Stimulated activated naive CD4-positive, alpha-beta T cell treated with Interleukin-2 at 50 U/mL for 16 hours (primary cell): ENCODE data around the gene GYG2.
A peak's percentile ranks its signal among the peaks of the same experiment; 100 is the strongest.
"Not testable (repeated sequence)": the region's sequence is repeated elsewhere in the genome, so short reads cannot be mapped to it uniquely, and the experiment has no call there.

Experiments
- DNase-seq: peaks from one replicate; lab custom pipeline; 2025; lab: John Stamatoyannopoulos, UW

Gene GYG2

GRCh38 chrX:2903366-2903765, 74.6 kb downstream of the GYG2 start:
- DNase-seq, result no peak

GRCh38 chrX:2907295-2907694, 78.6 kb downstream of the GYG2 start:
- DNase-seq, result no peak

- DNase-seq, result no peak
Measured at GRCh38 chrX:2908125-2908685, 79.5 kb downstream of the GYG2 start.

- DNase-seq, result no peak
Measured at GRCh38 chrX:2910109-2910508, 81.4 kb downstream of the GYG2 start.

GRCh38 chrX:2913118-2913517, 84.4 kb downstream of the GYG2 start:
- DNase-seq, result no peak

GRCh38 chrX:2917767-2918166, 89.0 kb downstream of the GYG2 start:
- no peak for DNase-seq

- DNase-seq, result no peak
Measured at GRCh38 chrX:2921193-2921592, 92.5 kb downstream of the GYG2 start.

GRCh38 chrX:2921750-2922149, 93.0 kb downstream of the GYG2 start:
- DNase-seq, result no peak

- no peak for DNase-seq
Measured at GRCh38 chrX:2924151-2924550, 95.4 kb downstream of the GYG2 start.

- not testable (repeated sequence) for DNase-seq
Measured at GRCh38 chrX:2926255-2926654, 97.5 kb downstream of the GYG2 start.

- DNase-seq, result no peak
Measured at GRCh38 chrX:2926664-2927275, 98.0 kb downstream of the GYG2 start.

- no peak for DNase-seq
Measured at GRCh38 chrX:2928191-2928582, 99.5 kb downstream of the GYG2 start.

- peak; percentile 30 for DNase-seq
Measured at GRCh38 chrX:2928583-2929434, 100.1 kb downstream of the GYG2 start, which contains the start of gene ARSD. Gene ARSD (minus strand): TSS chrX:2929339. CDS start chrX:2929275, 64 bp downstream.

- no peak for DNase-seq
Measured at GRCh38 chrX:2931155-2931554, 102.4 kb downstream of the GYG2 start.

GRCh38 chrX:2931612-2932011, 102.9 kb downstream of the GYG2 start:
- DNase-seq, result no peak
